HL-60 (cell line): Measurements from ENCODE around the gene EPB41L4B.

Experiments used
- CTCF ChIP-seq: IDR thresholded peaks from one replicate; pipeline ENCODE4 v1.5.1; 2011; ENCODE audit warnings: low read length, control low read depth, inconsistent platforms; ENCODE audit not compliant: insufficient read depth
- GABPA ChIP-seq: IDR thresholded peaks from 2 replicates; pipeline ENCODE4 v1.6.1; 2012; ENCODE audit warnings: low read depth
- POLR2AphosphoS5 ChIP-seq: IDR thresholded peaks from 2 replicates; pipeline ENCODE4 v1.6.1; 2012; ENCODE audit warnings: low read depth
- SPI1 ChIP-seq: IDR thresholded peaks from 2 replicates; pipeline ENCODE4 v1.6.1; 2012; ENCODE audit warnings: low read depth, mild to moderate bottlenecking, borderline replicate concordance

DNA sequence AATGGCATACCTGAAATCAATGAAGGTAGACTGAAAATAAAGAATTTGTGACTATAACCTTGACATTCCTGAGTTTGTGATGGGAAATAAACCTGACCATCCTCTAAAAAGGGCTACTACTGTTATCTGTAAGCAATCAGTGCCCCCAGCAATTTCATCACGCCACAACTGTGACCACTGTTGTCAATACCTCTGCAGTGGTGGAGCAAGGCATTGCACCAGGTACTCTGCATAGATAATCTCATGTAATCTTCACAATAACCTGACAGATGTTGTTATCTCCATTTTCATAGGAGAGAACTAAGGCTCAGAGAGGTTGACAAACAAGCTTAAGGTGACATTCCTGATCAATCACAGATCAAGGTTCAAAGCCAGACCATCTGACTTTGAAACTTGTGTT lies 115.3 kb downstream of the EPB41L4B start:
- TF ChIP-seq CTCF (no peak), POLR2AphosphoS5 (no peak), SPI1 (no peak), GABPA (no peak)
